ENCODE measurements around the gene SUN1. TPM values are rescaled to one million over a fixed set of nuclear protein-coding genes. Genes with fewer than 3 reads are reported as not detected.
"Not testable (repeated sequence)": the region's sequence is repeated elsewhere in the genome, so short reads cannot be mapped to it uniquely, and the experiment has no call there.

SUN1 gene
- total RNA-seq, 1 donor from 2014 or later, result 234 TPM

- DNase-seq (ENCODE audit: low read depth), result no peak
Observed at GRCh38 chr7:918441-919113, 86.3 kb downstream of the SUN1 start.

DNA sequence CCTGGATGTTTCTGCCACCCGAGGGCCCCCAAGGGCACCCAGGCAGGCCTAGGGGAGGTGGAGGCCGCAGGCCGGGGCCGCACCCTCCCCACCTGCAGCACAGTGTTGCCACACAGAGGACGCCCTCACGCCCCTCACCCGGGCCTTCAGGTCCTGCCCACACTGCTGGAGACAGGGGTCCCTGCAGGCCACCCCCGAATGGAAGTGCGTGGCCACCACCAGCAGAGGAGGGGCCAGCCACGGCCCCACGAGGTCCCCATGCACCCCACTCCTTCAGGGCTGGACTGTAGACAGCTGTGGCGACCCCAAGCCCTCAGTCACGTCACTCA, 86.8 kb downstream of the SUN1 start:
- DNase-seq (ENCODE audit: low read depth), result no peak

DNA sequence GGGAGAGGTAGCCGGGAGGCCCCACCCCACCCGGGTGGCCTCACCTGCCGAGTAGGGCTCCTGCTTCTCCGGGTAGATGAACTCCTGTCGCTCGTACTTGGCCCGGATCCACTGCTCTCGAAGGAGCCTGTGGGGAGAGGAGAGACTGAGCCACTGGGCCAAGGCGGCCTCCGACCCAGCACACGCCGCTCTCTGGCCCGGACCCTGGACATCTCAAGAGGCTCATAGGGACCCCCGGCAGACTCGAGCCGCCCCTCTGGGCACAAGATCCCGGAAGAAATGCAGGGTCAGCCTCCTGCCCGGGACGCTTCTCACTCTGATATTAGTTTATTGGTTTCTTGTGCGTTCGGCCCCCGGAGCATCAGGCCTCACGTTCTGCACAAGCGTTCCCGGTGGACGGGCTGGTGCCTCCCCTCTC, 87.7 kb downstream of the SUN1 start:
- DNase-seq (ENCODE audit: low read depth), result no peak

- no peak for DNase-seq (ENCODE audit: low read depth)
Observed at GRCh38 chr7:920351-921070, 88.2 kb downstream of the SUN1 start.

DNA sequence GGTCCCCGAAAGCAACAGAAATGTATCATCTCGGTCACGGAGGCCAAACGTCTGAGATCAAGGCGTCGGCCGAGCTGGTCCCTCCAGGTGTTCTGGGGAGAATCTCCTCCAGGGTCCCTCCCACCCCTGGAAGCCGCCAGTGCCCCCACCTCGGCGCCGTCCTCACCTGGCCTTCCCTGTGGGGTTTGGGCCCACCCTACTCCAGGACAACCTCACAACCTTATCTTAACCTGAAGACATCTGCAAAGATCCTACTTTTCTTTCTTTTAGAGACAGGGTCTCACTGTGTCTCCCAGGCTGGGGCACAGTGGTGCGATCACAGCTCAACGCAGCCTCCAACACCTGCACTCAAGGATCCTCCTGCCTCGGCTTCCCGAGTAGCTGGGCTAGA, 88.8 kb downstream of the SUN1 start:
- DNase-seq (ENCODE audit: low read depth), result no peak

GRCh38 chr7:921581-922333, 89.5 kb downstream of the SUN1 start:
- no peak for DNase-seq (ENCODE audit: low read depth)

DNA sequence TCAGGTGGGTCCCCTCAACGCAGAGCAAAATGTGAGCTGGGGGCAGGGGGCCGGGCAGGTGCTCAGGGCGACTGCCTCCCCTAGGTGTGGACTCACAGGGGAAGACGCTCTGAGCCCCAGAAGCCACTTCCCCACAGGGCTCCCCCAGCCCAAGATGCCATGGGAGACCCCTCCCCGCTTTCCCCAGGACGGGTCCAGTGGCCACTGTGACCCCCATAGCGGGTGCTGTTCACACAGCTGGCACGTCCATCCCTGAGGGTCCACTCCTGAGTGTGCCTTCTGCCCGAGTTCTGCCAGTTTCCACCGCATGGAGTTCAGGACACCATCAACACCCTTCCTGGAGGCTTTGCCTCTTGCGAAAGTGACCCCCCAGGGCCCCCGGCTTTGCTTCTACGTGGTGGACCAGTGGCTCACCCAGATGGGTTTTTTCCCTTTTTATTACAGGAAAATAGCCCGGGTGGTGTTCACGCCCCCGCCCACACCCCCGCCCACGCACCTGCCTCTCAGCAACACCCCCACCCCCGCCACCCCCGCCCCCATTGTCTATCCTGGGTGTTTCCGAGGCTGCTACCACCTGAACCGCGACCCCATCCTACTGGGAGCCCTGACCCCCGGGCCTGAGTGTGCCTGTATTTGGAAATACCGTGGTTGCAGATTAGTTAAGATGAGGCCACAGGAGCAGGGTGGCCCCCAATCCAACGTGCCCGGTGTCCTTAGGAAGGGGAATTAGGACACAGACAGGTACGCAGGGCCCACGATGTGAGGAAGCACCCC, 90.2 kb downstream of the SUN1 start:
- DNase-seq (ENCODE audit: low read depth), result no peak

GRCh38 chr7:923108-924041, 91.1 kb downstream of the SUN1 start:
- no peak for DNase-seq (ENCODE audit: low read depth)

GRCh38 chr7:924042-924441, 91.8 kb downstream of the SUN1 start:
- not testable (repeated sequence) for DNase-seq (ENCODE audit: low read depth)

Other genes with a start within 250 kb of the SUN1 start
- 24.1 and 57.3 TPM in 2 replicates for gene DNAAF5, start 105.8 kb upstream of the SUN1 start, total RNA-seq
- 15.3 and 35.7 TPM in 2 replicates for gene PRKAR1B, start 105.2 kb upstream of the SUN1 start, total RNA-seq
- 30.7 and 36.5 TPM in 2 replicates for gene GET4, start 44.1 kb downstream of the SUN1 start, total RNA-seq
- gene ADAP1, start 122.2 kb downstream of the SUN1 start, total RNA-seq, result 4.8 and 22.4 TPM in 2 replicates
- 3.5 and 10.0 TPM in 2 replicates for gene COX19, start 143.1 kb downstream of the SUN1 start, total RNA-seq
- gene CYP2W1, start 150.7 kb downstream of the SUN1 start, total RNA-seq, result not detected in 2 replicates
- gene GPR146, start 212.1 kb downstream of the SUN1 start, total RNA-seq, result 3.0 and 3.6 TPM in 2 replicates

All from renal cortical epithelial cell (primary cell).